SK-N-SH (cell line): Measurements from ENCODE around the gene C3orf85. TPM values are rescaled to one million over a fixed set of nuclear protein-coding genes. Genes with fewer than 3 reads are reported as not detected.

ENCODE experiments used
- CTCF ChIA-PET: fragments of 300-600, 350-600 bp; formaldehyde crosslinking; extraction: SDS; loops from one replicate; lab custom pipeline; 2021; lab: Yijun Ruan, JAX
- POLR2A ChIA-PET: fragments of 350-600 bp; sonication (Branson Sonifier 250); formaldehyde crosslinking; extraction: SDS; loops from one replicate; lab custom pipeline; 2020; ENCODE audit warnings: antibody characterized with exemption, inconsistent platforms; lab: Yijun Ruan, JAX
- DNase-seq: peaks from one replicate; pipeline ENCODE4 v3.0.0; 2012
- H2AFZ ChIP-seq: fragments of 200-600 bp; sonication (generic); 2 replicates; pipeline ENCODE4 v1.8.1; 2016; ENCODE audit warnings: antibody characterized with exemption, mild to moderate bottlenecking, low read depth
- H3F3A ChIP-seq: fragments of 200-600 bp; sonication (generic); replicated peaks from 2 replicates; pipeline ENCODE3; 2016; ENCODE audit warnings: antibody characterized with exemption, mild to moderate bottlenecking; ENCODE audit not compliant: insufficient read depth
- H3K27ac ChIP-seq, 2 experiments: fragments of 200-500 bp in 1 of 2; fragments of 200-600 bp in 1 of 2; sonication (Bioruptor generic) in 1 of 2; sonication (generic), shearing (Covaris generic) in 1 of 2; 2 replicates each; pipeline versions ENCODE4 v1.5.1 to v1.6.1; 2014 to 2016; ENCODE audit warnings: low read depth in 2 of 2, inconsistent platforms in 1 of 2, low read length in 1 of 2, mild to moderate bottlenecking in 1 of 2, mixed read lengths in 1 of 2
- H3K27me3 ChIP-seq: fragments of 200-600 bp; sonication (generic), shearing (Covaris generic); 2 replicates; pipeline ENCODE4 v1.6.1; 2016; ENCODE audit warnings: mixed run types; ENCODE audit not compliant: insufficient read depth
- H3K36me3 ChIP-seq, 2 experiments: fragments of 200-500 bp in 1 of 2; fragments of 200-600 bp in 1 of 2; sonication (Bioruptor generic) in 1 of 2; sonication (generic) in 1 of 2; replicated peaks in 1 of 2; 2 replicates each; pipeline versions ENCODE3 to v1.5.1; 2014 to 2016; ENCODE audit warnings: low read length in 1 of 2, mild to moderate bottlenecking in 1 of 2; ENCODE audit not compliant: insufficient read depth in 2 of 2, control insufficient read depth in 1 of 2
- H3K4me1 ChIP-seq, 2 experiments: fragments of 200-500 bp in 1 of 2; fragments of 200-600 bp in 1 of 2; sonication (Bioruptor generic) in 1 of 2; sonication (generic), shearing (Covaris generic) in 1 of 2; 2 replicates each; pipeline versions ENCODE4 v1.5.1 to v1.6.1; 2014 to 2016; ENCODE audit warnings: low read depth in 1 of 2, low read length in 1 of 2, mixed run types in 1 of 2; ENCODE audit not compliant: insufficient read depth in 2 of 2, control insufficient read depth in 1 of 2
- H3K4me2 ChIP-seq: fragments of 200-600 bp; sonication (generic), shearing (Covaris generic); 2 replicates; pipeline ENCODE4 v1.6.1; 2017; ENCODE audit warnings: mixed run types
- H3K4me3 ChIP-seq, 2 experiments: fragments of 200-500 bp in 1 of 2; fragments of 200-600 bp in 1 of 2; sonication (Bioruptor generic) in 1 of 2; sonication (generic), shearing (Covaris generic) in 1 of 2; 2 replicates each; pipeline versions ENCODE4 v1.5.1 to v1.8.1; 2014 to 2016; ENCODE audit warnings: low read depth in 2 of 2, inconsistent platforms in 1 of 2, low read length in 1 of 2, mild to moderate bottlenecking in 1 of 2, mixed read lengths in 1 of 2, moderate library complexity in 1 of 2
- H3K79me2 ChIP-seq: fragments of 200-600 bp; sonication (generic); 2 replicates; pipeline ENCODE4 v1.8.1; 2017; ENCODE audit warnings: mild to moderate bottlenecking; ENCODE audit not compliant: insufficient read depth
- H3K9ac ChIP-seq: fragments of 200-600 bp; sonication (generic); 2 replicates; pipeline ENCODE4 v1.6.1; 2017; ENCODE audit warnings: mixed run types
- H3K9me2 ChIP-seq: fragments of 200-600 bp; sonication (generic); 2 replicates; pipeline ENCODE4 v1.6.1; 2017; ENCODE audit warnings: mixed run types
- H3K9me3 ChIP-seq: fragments of 200-600 bp; sonication (generic); 2 replicates; pipeline ENCODE4 v1.6.1; 2017; ENCODE audit warnings: mixed run types, mild to moderate bottlenecking, moderate library complexity
- H4K20me1 ChIP-seq: fragments of 200-600 bp; sonication (generic); 2 replicates; pipeline ENCODE4 v1.6.1; 2017; ENCODE audit warnings: mild to moderate bottlenecking, mixed run types; ENCODE audit not compliant: insufficient read depth
- CHD2 ChIP-seq: fragments of 150-350 bp; IDR thresholded peaks from 2 replicates; pipeline ENCODE4 v1.6.1; 2018; ENCODE audit warnings: low read length; ENCODE audit not compliant: partially characterized antibody
- FOSL2 ChIP-seq: IDR thresholded peaks from 2 replicates; pipeline ENCODE4 v1.4.0; 2012; ENCODE audit warnings: low read depth, mild to moderate bottlenecking, moderate library complexity, borderline replicate concordance
- FOXJ3 ChIP-seq: sonication (generic); formaldehyde crosslinking; IDR thresholded peaks from 2 replicates; pipeline ENCODE4 v1.5.1; 2020; ENCODE audit warnings: mild to moderate bottlenecking, missing genetic modification reagents
- GABPA ChIP-seq: IDR thresholded peaks from 2 replicates; pipeline ENCODE4 v1.4.0; 2012; ENCODE audit warnings: low read depth, mild to moderate bottlenecking
- GATA2 ChIP-seq: sonication (generic); formaldehyde crosslinking; IDR thresholded peaks from 2 replicates; pipeline ENCODE4 v1.5.0; 2020; ENCODE audit warnings: mild to moderate bottlenecking, missing genetic modification reagents
- JUND ChIP-seq: IDR thresholded peaks from 2 replicates; pipeline ENCODE4 v1.4.0; 2012
- MEF2A ChIP-seq: IDR thresholded peaks from 2 replicates; pipeline ENCODE4 v1.4.0; 2012; ENCODE audit warnings: low read depth, borderline replicate concordance
- NFIC ChIP-seq: IDR thresholded peaks from 2 replicates; pipeline ENCODE4 v1.4.0; 2012; ENCODE audit warnings: borderline replicate concordance
- RAD21 ChIP-seq: IDR thresholded peaks from 2 replicates; pipeline ENCODE4 v1.6.1; 2012; ENCODE audit warnings: mild to moderate bottlenecking, low read length
- SIN3A ChIP-seq: IDR thresholded peaks from 2 replicates; pipeline ENCODE4 v1.6.1; 2012; ENCODE audit warnings: low read depth, mild to moderate bottlenecking, low read length, moderate library complexity, borderline replicate concordance
- WGBS: methylation state at CpG from one replicate; pipeline ENCODE4 v1.1.6; 2017; ENCODE audit warnings: low lambda C conversion rate; 5-methylcytosine and 5-hydroxymethylcytosine counted together
- polyA plus RNA-seq, 3 experiments: library from polyadenylated mRNA; depleted of rRNA; stranded (reverse); fragments of >200 nt; gene quantifications; 2 replicates each; pipeline ENCODE4 v1.2.3, GENCODE V29; 2012
- TF ChIP-seq, protein P1 (sequence below): IDR thresholded peaks from 2 replicates; pipeline ENCODE4 v1.4.0; 2012; ENCODE audit warnings: low read depth, borderline replicate concordance
- TF ChIP-seq, protein P2 (sequence below): fragments of 200-600 bp; sonication (generic); IDR thresholded peaks from 2 replicates; pipeline ENCODE4 v1.6.1; 2017; ENCODE audit warnings: antibody characterized with exemption, mild to moderate bottlenecking, moderate library complexity
- TF ChIP-seq, protein P3 (sequence below): IDR thresholded peaks from 2 replicates; pipeline ENCODE4; 2012
- TF ChIP-seq, protein P4 (sequence below): IDR thresholded peaks from 2 replicates; pipeline ENCODE4 v1.4.0; 2012; ENCODE audit warnings: low read depth, borderline replicate concordance
- TF ChIP-seq, protein P5 (sequence below): IDR thresholded peaks from 2 replicates; pipeline ENCODE4 v1.4.0; 2012; ENCODE audit warnings: low read depth
- TF ChIP-seq, protein P6 (sequence below): IDR thresholded peaks from 2 replicates; pipeline ENCODE4 v1.6.1; 2012; ENCODE audit warnings: mild to moderate bottlenecking, low read depth, low read length, moderate library complexity
- TF ChIP-seq, protein P7 (sequence below): fragments of 150-350 bp; IDR thresholded peaks from 2 replicates; pipeline ENCODE4 v1.6.1; 2016; ENCODE audit warnings: mild to moderate bottlenecking, low read depth, low read length

C3orf85 gene
- polyA plus RNA-seq, 1 of the 3 experiments (the other 2 are of a cell fraction), result not detected

DNA sequence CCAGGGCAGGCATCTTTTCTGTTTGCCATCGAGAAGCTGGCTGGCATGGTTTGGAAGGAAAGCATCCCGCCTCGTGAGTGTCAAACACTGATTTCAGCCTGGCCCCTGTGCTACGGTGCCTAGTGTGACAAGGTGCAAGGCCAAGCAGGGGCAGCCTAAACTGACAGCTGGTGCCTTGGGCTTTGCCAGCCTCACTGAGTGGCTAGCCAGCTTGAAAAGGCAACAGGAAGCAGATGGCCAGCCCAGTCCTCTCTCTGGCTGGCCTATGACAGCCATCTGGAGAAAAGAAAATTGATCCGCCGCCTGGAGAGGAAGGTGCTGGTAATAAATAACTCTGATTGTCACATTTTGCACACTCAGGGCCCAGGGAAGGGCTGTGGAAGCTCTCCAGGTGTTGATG lies 52.2 kb downstream of the C3orf85 start:
- H2AFZ ChIP-seq, result no peak overlapping the region
- no peak for TF ChIP-seq GATA2 (CRISPR knock-in tag)
- TF ChIP-seq, protein P1, sequence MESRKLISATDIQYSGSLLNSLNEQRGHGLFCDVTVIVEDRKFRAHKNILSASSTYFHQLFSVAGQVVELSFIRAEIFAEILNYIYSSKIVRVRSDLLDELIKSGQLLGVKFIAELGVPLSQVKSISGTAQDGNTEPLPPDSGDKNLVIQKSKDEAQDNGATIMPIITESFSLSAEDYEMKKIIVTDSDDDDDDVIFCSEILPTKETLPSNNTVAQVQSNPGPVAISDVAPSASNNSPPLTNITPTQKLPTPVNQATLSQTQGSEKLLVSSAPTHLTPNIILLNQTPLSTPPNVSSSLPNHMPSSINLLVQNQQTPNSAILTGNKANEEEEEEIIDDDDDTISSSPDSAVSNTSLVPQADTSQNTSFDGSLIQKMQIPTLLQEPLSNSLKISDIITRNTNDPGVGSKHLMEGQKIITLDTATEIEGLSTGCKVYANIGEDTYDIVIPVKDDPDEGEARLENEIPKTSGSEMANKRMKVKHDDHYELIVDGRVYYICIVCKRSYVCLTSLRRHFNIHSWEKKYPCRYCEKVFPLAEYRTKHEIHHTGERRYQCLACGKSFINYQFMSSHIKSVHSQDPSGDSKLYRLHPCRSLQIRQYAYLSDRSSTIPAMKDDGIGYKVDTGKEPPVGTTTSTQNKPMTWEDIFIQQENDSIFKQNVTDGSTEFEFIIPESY, result no peak
- TF ChIP-seq, all 33 proteins: peak for 0
- no peaks in the 10 kb centered on the region for H3K36me3 ChIP-seq
- no peaks in the 10 kb centered on the region for H3K9me3 ChIP-seq
- H3K4me2 ChIP-seq, result no peak overlapping the region
- ChIA-PET POLR2A (no interaction called here), CTCF (no interaction called here)
- H3K9me2 ChIP-seq, result no peaks in the 10 kb centered on the region
- no peak overlapping the region for H3K27ac ChIP-seq
- H3K27me3 ChIP-seq, result no peaks in the 10 kb centered on the region
- H3F3A ChIP-seq, result no peaks in the 10 kb centered on the region
- H3K9ac ChIP-seq, result no peak overlapping the region
- peak; percentile 32 for DNase-seq
- H3K79me2 ChIP-seq, result no peaks in the 10 kb centered on the region
- H4K20me1 ChIP-seq, result no peaks in the 10 kb centered on the region
- no peak overlapping the region for H3K4me3 ChIP-seq
- 44% methylated on average over 6 of the region's 6 CpGs for WGBS
- peaks cover 0 to 6% of the 10 kb centered on the region in 2 experiments; a peak in 1 of 4 replicates for H3K4me1 ChIP-seq

DNA sequence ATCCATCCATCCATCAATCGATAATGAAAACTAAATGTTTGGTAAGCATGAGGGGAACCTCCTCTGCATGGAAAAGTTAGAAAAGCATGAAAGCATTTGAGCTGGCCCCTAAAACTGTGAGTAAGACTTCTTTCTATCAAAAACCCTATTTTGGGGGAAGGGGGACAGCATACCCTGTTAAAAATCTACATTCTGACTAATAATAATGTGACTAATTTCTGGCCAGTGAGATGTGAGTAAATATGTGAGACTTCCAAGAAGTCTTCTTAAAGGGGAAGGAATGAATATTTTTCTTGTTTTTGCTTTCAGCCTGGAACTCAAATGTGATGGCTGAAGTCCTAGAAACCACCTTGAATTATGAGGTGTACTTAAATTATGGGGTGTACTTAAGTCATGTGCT lies 54.9 kb downstream of the C3orf85 start:
- WGBS, result 69% methylated on average over 1 of the region's 1 CpG
- Histone ChIP-seq H3K9me3 (no peaks in the 10 kb centered on the region), H3K4me2 (no peak overlapping the region), H3K4me1 (peaks cover 0 to 6% of the 10 kb centered on the region in 2 experiments; a peak in 1 of 4 replicates), H4K20me1 (no peaks in the 10 kb centered on the region), H3K79me2 (no peaks in the 10 kb centered on the region), H3K4me3 (no peak overlapping the region), H3F3A (no peaks in the 10 kb centered on the region), H2AFZ (no peak overlapping the region), H3K9ac (no peak overlapping the region), H3K36me3 (no peaks in the 10 kb centered on the region), H3K27ac (no peak overlapping the region), H3K27me3 (no peaks in the 10 kb centered on the region), H3K9me2 (no peaks in the 10 kb centered on the region)
- POLR2A ChIA-PET, result no interaction called here
- CTCF ChIA-PET, result no interaction called here
- no peak for DNase-seq
- TF ChIP-seq CHD2 (no peak), JUND (no peak), GABPA (no peak), RAD21 (no peak), FOXJ3 (CRISPR knock-in tag) (no peak), NFIC (no peak), FOSL2 (no peak), MEF2A (no peak), GATA2 (CRISPR knock-in tag) (no peak), SIN3A (no peak)
- TF ChIP-seq, protein P2, sequence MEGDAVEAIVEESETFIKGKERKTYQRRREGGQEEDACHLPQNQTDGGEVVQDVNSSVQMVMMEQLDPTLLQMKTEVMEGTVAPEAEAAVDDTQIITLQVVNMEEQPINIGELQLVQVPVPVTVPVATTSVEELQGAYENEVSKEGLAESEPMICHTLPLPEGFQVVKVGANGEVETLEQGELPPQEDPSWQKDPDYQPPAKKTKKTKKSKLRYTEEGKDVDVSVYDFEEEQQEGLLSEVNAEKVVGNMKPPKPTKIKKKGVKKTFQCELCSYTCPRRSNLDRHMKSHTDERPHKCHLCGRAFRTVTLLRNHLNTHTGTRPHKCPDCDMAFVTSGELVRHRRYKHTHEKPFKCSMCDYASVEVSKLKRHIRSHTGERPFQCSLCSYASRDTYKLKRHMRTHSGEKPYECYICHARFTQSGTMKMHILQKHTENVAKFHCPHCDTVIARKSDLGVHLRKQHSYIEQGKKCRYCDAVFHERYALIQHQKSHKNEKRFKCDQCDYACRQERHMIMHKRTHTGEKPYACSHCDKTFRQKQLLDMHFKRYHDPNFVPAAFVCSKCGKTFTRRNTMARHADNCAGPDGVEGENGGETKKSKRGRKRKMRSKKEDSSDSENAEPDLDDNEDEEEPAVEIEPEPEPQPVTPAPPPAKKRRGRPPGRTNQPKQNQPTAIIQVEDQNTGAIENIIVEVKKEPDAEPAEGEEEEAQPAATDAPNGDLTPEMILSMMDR, result no peak
- TF ChIP-seq, protein P3, sequence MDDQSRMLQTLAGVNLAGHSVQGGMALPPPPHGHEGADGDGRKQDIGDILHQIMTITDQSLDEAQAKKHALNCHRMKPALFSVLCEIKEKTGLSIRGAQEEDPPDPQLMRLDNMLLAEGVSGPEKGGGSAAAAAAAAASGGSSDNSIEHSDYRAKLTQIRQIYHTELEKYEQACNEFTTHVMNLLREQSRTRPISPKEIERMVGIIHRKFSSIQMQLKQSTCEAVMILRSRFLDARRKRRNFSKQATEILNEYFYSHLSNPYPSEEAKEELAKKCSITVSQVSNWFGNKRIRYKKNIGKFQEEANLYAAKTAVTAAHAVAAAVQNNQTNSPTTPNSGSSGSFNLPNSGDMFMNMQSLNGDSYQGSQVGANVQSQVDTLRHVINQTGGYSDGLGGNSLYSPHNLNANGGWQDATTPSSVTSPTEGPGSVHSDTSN, result no peak
- TF ChIP-seq, protein P4, sequence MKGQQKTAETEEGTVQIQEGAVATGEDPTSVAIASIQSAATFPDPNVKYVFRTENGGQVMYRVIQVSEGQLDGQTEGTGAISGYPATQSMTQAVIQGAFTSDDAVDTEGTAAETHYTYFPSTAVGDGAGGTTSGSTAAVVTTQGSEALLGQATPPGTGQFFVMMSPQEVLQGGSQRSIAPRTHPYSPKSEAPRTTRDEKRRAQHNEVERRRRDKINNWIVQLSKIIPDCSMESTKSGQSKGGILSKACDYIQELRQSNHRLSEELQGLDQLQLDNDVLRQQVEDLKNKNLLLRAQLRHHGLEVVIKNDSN, result no peak
- TF ChIP-seq, protein P5, sequence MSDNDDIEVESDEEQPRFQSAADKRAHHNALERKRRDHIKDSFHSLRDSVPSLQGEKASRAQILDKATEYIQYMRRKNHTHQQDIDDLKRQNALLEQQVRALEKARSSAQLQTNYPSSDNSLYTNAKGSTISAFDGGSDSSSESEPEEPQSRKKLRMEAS, result no peak
- TF ChIP-seq, protein P6, sequence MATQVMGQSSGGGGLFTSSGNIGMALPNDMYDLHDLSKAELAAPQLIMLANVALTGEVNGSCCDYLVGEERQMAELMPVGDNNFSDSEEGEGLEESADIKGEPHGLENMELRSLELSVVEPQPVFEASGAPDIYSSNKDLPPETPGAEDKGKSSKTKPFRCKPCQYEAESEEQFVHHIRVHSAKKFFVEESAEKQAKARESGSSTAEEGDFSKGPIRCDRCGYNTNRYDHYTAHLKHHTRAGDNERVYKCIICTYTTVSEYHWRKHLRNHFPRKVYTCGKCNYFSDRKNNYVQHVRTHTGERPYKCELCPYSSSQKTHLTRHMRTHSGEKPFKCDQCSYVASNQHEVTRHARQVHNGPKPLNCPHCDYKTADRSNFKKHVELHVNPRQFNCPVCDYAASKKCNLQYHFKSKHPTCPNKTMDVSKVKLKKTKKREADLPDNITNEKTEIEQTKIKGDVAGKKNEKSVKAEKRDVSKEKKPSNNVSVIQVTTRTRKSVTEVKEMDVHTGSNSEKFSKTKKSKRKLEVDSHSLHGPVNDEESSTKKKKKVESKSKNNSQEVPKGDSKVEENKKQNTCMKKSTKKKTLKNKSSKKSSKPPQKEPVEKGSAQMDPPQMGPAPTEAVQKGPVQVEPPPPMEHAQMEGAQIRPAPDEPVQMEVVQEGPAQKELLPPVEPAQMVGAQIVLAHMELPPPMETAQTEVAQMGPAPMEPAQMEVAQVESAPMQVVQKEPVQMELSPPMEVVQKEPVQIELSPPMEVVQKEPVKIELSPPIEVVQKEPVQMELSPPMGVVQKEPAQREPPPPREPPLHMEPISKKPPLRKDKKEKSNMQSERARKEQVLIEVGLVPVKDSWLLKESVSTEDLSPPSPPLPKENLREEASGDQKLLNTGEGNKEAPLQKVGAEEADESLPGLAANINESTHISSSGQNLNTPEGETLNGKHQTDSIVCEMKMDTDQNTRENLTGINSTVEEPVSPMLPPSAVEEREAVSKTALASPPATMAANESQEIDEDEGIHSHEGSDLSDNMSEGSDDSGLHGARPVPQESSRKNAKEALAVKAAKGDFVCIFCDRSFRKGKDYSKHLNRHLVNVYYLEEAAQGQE, result no peak
- TF ChIP-seq, protein P7, sequence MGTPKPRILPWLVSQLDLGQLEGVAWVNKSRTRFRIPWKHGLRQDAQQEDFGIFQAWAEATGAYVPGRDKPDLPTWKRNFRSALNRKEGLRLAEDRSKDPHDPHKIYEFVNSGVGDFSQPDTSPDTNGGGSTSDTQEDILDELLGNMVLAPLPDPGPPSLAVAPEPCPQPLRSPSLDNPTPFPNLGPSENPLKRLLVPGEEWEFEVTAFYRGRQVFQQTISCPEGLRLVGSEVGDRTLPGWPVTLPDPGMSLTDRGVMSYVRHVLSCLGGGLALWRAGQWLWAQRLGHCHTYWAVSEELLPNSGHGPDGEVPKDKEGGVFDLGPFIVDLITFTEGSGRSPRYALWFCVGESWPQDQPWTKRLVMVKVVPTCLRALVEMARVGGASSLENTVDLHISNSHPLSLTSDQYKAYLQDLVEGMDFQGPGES, result no peak
